IMR-90 (cell line): Measurements from ENCODE around the gene CDH23. TPM values are rescaled to one million over a fixed set of nuclear protein-coding genes. Genes with fewer than 3 reads are reported as not detected.

Source experiments
- ATAC-seq: fragments of 200-7000 bp; cut with Tn5 transposase; 2 replicates; pipeline ENCODE4 v1.9.1; 2020; ENCODE audit warnings: low read depth, mild to moderate bottlenecking, moderate library complexity
- BruUV-seq: library from RNA; stranded (reverse); fragments of 400-500 nt; replicated peaks from 2 replicates; lab custom pipeline; 2021; lab: Mats Ljungman, UMichigan
- CTCF ChIA-PET: fragments of 300-600 bp; formaldehyde crosslinking; extraction: SDS; loops from one replicate; lab custom pipeline; 2021; ENCODE audit warnings: antibody characterized with exemption; lab: Yijun Ruan, JAX
- POLR2A ChIA-PET: fragments of 300-600 bp; sonication (Branson Sonifier 250); formaldehyde crosslinking; loops from one replicate; lab custom pipeline; 2022; ENCODE audit warnings: antibody characterized with exemption; ENCODE audit not compliant: unreplicated experiment; lab: Charles Lee
- DNase-seq: peaks from one replicate; pipeline ENCODE4 v3.0.0; 2013
- H2AFZ ChIP-seq: replicated peaks from 2 replicates; pipeline ENCODE3; 2013; ENCODE audit warnings: low read length, mild to moderate bottlenecking; ENCODE audit not compliant: poor library complexity
- H2AK5ac ChIP-seq: 2 replicates; pipeline ENCODE4 v1.6.1; 2013; ENCODE audit warnings: low read depth, low read length, inconsistent platforms
- H2AK9ac ChIP-seq: replicated peaks from 2 replicates; pipeline ENCODE3; 2013; ENCODE audit warnings: mild to moderate bottlenecking, low read depth, low read length, moderate library complexity; ENCODE audit not compliant: poor library complexity
- H2BK120ac ChIP-seq: 2 replicates; pipeline ENCODE4 v1.6.1; 2013; ENCODE audit warnings: low read depth, low read length, inconsistent platforms
- H2BK15ac ChIP-seq: 3 replicates; pipeline ENCODE4 v1.6.1; 2013; ENCODE audit warnings: low read depth, low read length, inconsistent platforms
- H2BK20ac ChIP-seq: 2 replicates; pipeline ENCODE4 v1.6.1; 2013; ENCODE audit warnings: low read depth, mild to moderate bottlenecking, inconsistent platforms, low read length, moderate library complexity
- H2BK5ac ChIP-seq: 2 replicates; pipeline ENCODE4 v1.6.1; 2013; ENCODE audit warnings: mild to moderate bottlenecking, low read depth, low read length, inconsistent platforms; ENCODE audit not compliant: poor library complexity, severe bottlenecking
- H3K14ac ChIP-seq: replicated peaks from 2 replicates; pipeline ENCODE4 v1.6.1; 2013; ENCODE audit warnings: low read depth, low read length, inconsistent platforms
- H3K18ac ChIP-seq: 2 replicates; pipeline ENCODE4 v1.6.1; 2013; ENCODE audit warnings: low read depth, low read length, control low read depth
- H3K23ac ChIP-seq: 2 replicates; pipeline ENCODE4 v1.6.1; 2013; ENCODE audit warnings: low read depth, low read length, inconsistent platforms
- H3K27ac ChIP-seq: 2 replicates; pipeline ENCODE4 v1.5.1; 2013; ENCODE audit warnings: mild to moderate bottlenecking, control low read depth, low read length; ENCODE audit not compliant: insufficient read depth
- H3K27me3 ChIP-seq: 2 replicates; pipeline ENCODE4 v1.6.1; 2013; ENCODE audit warnings: low read length; ENCODE audit not compliant: control insufficient read depth, insufficient read depth
- H3K36me3 ChIP-seq: 2 replicates; pipeline ENCODE4 v1.6.1; 2013; ENCODE audit warnings: low read length, mixed read lengths; ENCODE audit not compliant: control insufficient read depth, insufficient read depth
- H3K4ac ChIP-seq: 2 replicates; pipeline ENCODE4 v1.6.1; 2013; ENCODE audit warnings: low read depth, low read length, inconsistent platforms
- H3K4me1 ChIP-seq: 2 replicates; pipeline ENCODE4 v1.6.1; 2013; ENCODE audit warnings: low read length, mixed read lengths; ENCODE audit not compliant: control insufficient read depth, insufficient read depth
- H3K4me2 ChIP-seq: 2 replicates; pipeline ENCODE4 v1.6.1; 2013; ENCODE audit warnings: low read depth, mild to moderate bottlenecking, control low read depth, low read length, moderate library complexity
- H3K4me3 ChIP-seq: 2 replicates; pipeline ENCODE4 v1.5.1; 2013; ENCODE audit warnings: low read depth, mild to moderate bottlenecking, control low read depth, low read length, moderate library complexity; ENCODE audit not compliant: insufficient read depth
- H3K56ac ChIP-seq: 2 replicates; pipeline ENCODE4 v1.6.1; 2013; ENCODE audit warnings: low read length, inconsistent platforms; ENCODE audit not compliant: insufficient read depth; ENCODE audit errors: extremely low read depth
- H3K79me1 ChIP-seq, 2 experiments: 2 replicates each; pipeline ENCODE4 v1.6.1; 2013; ENCODE audit warnings: low read length in 2 of 2, inconsistent platforms in 1 of 2, low read depth in 1 of 2
- H3K9ac ChIP-seq: 2 replicates; pipeline ENCODE4 v1.6.1; 2013; ENCODE audit warnings: low read depth, low read length, control low read depth
- H3K9me1 ChIP-seq: 2 replicates; pipeline ENCODE4 v1.6.1; 2013; ENCODE audit warnings: low read length, inconsistent platforms; ENCODE audit not compliant: insufficient read depth
- H3K9me3 ChIP-seq: 2 replicates; pipeline ENCODE4 v1.6.1; 2013; ENCODE audit warnings: low read length; ENCODE audit not compliant: control insufficient read depth, insufficient read depth
- H4K20me1 ChIP-seq: 2 replicates; pipeline ENCODE4 v1.6.1; 2013; ENCODE audit warnings: low read length, inconsistent platforms; ENCODE audit not compliant: insufficient read depth
- H4K5ac ChIP-seq: 2 replicates; pipeline ENCODE4 v1.6.1; 2013; ENCODE audit warnings: mild to moderate bottlenecking, low read depth, low read length, control low read depth
- H4K8ac ChIP-seq, 2 experiments: 2 replicates each; pipeline ENCODE4 v1.6.1; 2013; ENCODE audit warnings: low read depth in 2 of 2, low read length in 2 of 2, control low read depth in 1 of 2, inconsistent platforms in 1 of 2
- H4K91ac ChIP-seq: 2 replicates; pipeline ENCODE4 v1.6.1; 2013; ENCODE audit warnings: low read depth, low read length, inconsistent platforms; ENCODE audit not compliant: insufficient read depth
- BHLHE40 ChIP-seq: fragments of 150-350 bp; IDR thresholded peaks from 2 replicates; pipeline ENCODE4 v1.6.1; 2016; ENCODE audit warnings: mild to moderate bottlenecking, low read depth, low read length
- CEBPB ChIP-seq: IDR thresholded peaks from 2 replicates; pipeline ENCODE4 v1.6.1; 2012; ENCODE audit warnings: low read depth, low read length, improper control_type of control experiment
- CHD1 ChIP-seq: IDR thresholded peaks from 2 replicates; pipeline ENCODE4 v1.6.1; 2012; ENCODE audit warnings: low read depth, low read length, improper control_type of control experiment
- FOS ChIP-seq: fragments of 150-350 bp; IDR thresholded peaks from 2 replicates; pipeline ENCODE4 v1.6.1; 2016; ENCODE audit warnings: low read depth, low read length
- MAFK ChIP-seq: IDR thresholded peaks from 2 replicates; pipeline ENCODE4 v1.6.1; 2012; ENCODE audit warnings: low read depth, low read length, improper control_type of control experiment
- NFE2L2 ChIP-seq: fragments of 150-350 bp; IDR thresholded peaks from 2 replicates; pipeline ENCODE4 v1.6.1; 2016; ENCODE audit warnings: low read depth, mild to moderate bottlenecking, low read length
- RAD21 ChIP-seq: IDR thresholded peaks from 2 replicates; pipeline ENCODE4 v1.6.1; 2012; ENCODE audit warnings: low read length, improper control_type of control experiment
- RCOR1 ChIP-seq: IDR thresholded peaks from 2 replicates; pipeline ENCODE4 v1.6.1; 2012; ENCODE audit warnings: mild to moderate bottlenecking, low read length, improper control_type of control experiment; ENCODE audit not compliant: insufficient replicate concordance
- WGBS, 2 experiments: methylation state at CpG; one replicate each; pipeline versions ENCODE4 v1.1.5 to v1.1.7; 2013; ENCODE audit warnings: missing lambda C conversion rate in 2 of 2; ENCODE audit not compliant: insufficient read length in 1 of 2; ENCODE audit errors: extremely low coverage in 2 of 2; 5-methylcytosine and 5-hydroxymethylcytosine counted together
- dilution Hi-C: fragments of 300-500 bp; cut with HindIII; formaldehyde crosslinking; loops from one replicate; pipeline ENCODE4 v1.14.3; 2018; ENCODE audit warnings: low sequenced_read_pairs; ENCODE audit not compliant: unreplicated experiment
- in situ Hi-C: fragments of 300-500 bp; cut with MboI; formaldehyde crosslinking; loops from 3 replicates; pipeline ENCODE4 v1.14.3; 2019; ENCODE audit warnings: low sequenced_read_pairs, inconsistent platforms, mixed read lengths
- intact Hi-C: fragments of 100-400 bp; cut with micrococcal nuclease; formaldehyde crosslinking; loops from 2 replicates; pipeline ENCODE4 v1.10.0; 2022
- polyA plus RNA-seq, 3 experiments: library from polyadenylated mRNA; depleted of rRNA; stranded (reverse); fragments of >200 nt; gene quantifications; 2 replicates each; pipeline ENCODE4 v1.2.3, GENCODE V29; 2012; ENCODE audit warnings: low replicate concordance in 1 of 3
- total RNA-seq: library from RNA; depleted of rRNA; stranded (reverse); fragments of >200 nt; gene quantifications from 2 replicates; pipeline ENCODE4 v1.2.3, GENCODE V29; 2012
- TF ChIP-seq, protein P1 (sequence below): fragments of 150-350 bp; IDR thresholded peaks from 2 replicates; pipeline ENCODE4 v1.6.1; 2017; ENCODE audit warnings: mild to moderate bottlenecking, antibody characterized with exemption, low read length, low read depth
- TF ChIP-seq, protein P2 (sequence below): fragments of 150-350 bp; IDR thresholded peaks from 2 replicates; pipeline ENCODE4 v1.6.1; 2016; ENCODE audit warnings: low read depth, mild to moderate bottlenecking, low read length, moderate library complexity, borderline replicate concordance

Gene CDH23
- total and polyA plus RNA-seq, 2 of the 4 experiments (the other 2 are of a cell fraction): under 0.01 to 0.03 TPM

DNA sequence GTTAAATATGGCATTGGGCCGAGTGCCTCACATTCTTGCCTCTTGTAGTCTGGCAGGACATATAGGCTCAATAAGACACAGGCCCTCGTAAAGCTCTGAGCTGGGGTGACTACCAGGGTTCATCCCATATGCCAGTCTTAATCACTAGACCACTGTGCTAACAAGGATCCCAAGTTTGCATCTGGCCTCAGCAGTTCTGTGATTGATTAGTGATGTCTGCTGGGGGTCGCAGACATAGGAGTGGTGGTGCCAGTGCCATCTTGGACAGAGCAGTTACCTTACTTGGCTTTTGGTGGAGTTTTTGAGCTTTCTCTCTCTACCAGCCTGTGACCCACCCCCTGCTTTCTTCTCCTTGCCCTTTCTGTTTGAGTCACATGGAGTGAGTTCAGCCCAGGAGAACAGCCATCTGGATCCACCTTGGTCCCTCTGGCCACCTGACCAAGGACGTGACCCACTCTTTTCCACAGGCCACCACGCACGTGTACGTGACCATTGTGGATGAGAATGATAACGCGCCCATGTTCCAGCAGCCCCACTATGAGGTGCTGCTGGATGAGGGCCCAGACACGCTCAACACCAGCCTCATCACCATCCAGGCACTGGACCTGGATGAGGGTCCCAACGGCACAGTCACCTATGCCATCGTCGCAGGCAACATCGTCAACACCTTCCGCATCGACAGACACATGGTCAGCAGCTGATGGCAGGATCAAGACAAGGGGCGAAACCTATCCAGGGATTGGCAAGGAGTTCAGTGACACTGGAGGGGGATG lies 380.7 kb downstream of the CDH23 start:
- H3K9me1 ChIP-seq: peaks cover 11% of the 10 kb centered on the region
- peaks cover 0 to 5% of the 10 kb centered on the region in 2 experiments; a peak in 1 of 4 replicates for H3K79me1 ChIP-seq
- ChIA-PET POLR2A (no interaction called here), CTCF (no interaction called here)
- no peak overlapping the region for H2BK5ac ChIP-seq
- H3K4me1 ChIP-seq: peaks cover 14% of the 10 kb centered on the region
- no peak overlapping the region for H2BK120ac ChIP-seq
- H3K9me3 ChIP-seq: no peaks in the 10 kb centered on the region
- no peak overlapping the region for H2AK9ac ChIP-seq
- no peak overlapping the region for H3K4me3 ChIP-seq
- no peak overlapping the region for H4K8ac ChIP-seq
- dilution Hi-C loops: no loop called here
- no peak overlapping the region for H3K23ac ChIP-seq
- H2BK15ac ChIP-seq: no peak overlapping the region
- H2AK5ac ChIP-seq: no peak overlapping the region
- peaks cover 38% of the 10 kb centered on the region for H3K27me3 ChIP-seq
- H3K9ac ChIP-seq: no peak overlapping the region
- no peak overlapping the region for H3K4ac ChIP-seq
- WGBS, 2 experiments: 80% methylated on average over 2 of the region's 17 CpGs; no CpG with 5 or more reads in 1 of the 2 experiments
- in situ Hi-C loops: no loop called here
- no peak overlapping the region for H4K5ac ChIP-seq
- ATAC-seq (no peak), DNase-seq (no peak)
- TF ChIP-seq RAD21: no peak
- no peak for TF ChIP-seq CHD1
- TF ChIP-seq FOS: no peak
- TF ChIP-seq MAFK: no peak
- no peak for TF ChIP-seq BHLHE40
- no peak for TF ChIP-seq NFE2L2
- TF ChIP-seq, protein P1, sequence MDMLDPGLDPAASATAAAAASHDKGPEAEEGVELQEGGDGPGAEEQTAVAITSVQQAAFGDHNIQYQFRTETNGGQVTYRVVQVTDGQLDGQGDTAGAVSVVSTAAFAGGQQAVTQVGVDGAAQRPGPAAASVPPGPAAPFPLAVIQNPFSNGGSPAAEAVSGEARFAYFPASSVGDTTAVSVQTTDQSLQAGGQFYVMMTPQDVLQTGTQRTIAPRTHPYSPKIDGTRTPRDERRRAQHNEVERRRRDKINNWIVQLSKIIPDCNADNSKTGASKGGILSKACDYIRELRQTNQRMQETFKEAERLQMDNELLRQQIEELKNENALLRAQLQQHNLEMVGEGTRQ: no peak
- no peak for TF ChIP-seq RCOR1
- no peak for TF ChIP-seq CEBPB
- TF ChIP-seq, protein P2, sequence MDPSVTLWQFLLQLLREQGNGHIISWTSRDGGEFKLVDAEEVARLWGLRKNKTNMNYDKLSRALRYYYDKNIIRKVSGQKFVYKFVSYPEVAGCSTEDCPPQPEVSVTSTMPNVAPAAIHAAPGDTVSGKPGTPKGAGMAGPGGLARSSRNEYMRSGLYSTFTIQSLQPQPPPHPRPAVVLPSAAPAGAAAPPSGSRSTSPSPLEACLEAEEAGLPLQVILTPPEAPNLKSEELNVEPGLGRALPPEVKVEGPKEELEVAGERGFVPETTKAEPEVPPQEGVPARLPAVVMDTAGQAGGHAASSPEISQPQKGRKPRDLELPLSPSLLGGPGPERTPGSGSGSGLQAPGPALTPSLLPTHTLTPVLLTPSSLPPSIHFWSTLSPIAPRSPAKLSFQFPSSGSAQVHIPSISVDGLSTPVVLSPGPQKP: no peak
- H3K56ac ChIP-seq: no peak overlapping the region
- intact Hi-C loops: no loop called here
- peak overlapping the region; percentile 38 for H2AFZ ChIP-seq
- H3K4me2 ChIP-seq: no peak overlapping the region
- no peaks in the 10 kb centered on the region for H4K20me1 ChIP-seq
- H3K27ac ChIP-seq: no peak overlapping the region
- BruUV-seq: no TSS peak
- no peak overlapping the region for H2BK20ac ChIP-seq
- no peak overlapping the region for H4K91ac ChIP-seq
- no peaks in the 10 kb centered on the region for H3K36me3 ChIP-seq
- no peak overlapping the region for H3K14ac ChIP-seq
- H3K18ac ChIP-seq: no peak overlapping the region
